Prostate gland (tissue), 2 donors: ENCODE data around the gene TBC1D2.
"Not testable (repeated sequence)": the region's sequence is repeated elsewhere in the genome, so short reads cannot be mapped to it uniquely, and the experiment has no call there.

Experiments
- POLR2A ChIP-seq: fragments of 450-650 bp; IDR thresholded peaks from one replicate; pipeline ENCODE4 v1.6.1; 2016; ENCODE audit warnings: antibody characterized with exemption, mild to moderate bottlenecking
- POLR2AphosphoS5 ChIP-seq: sonication (generic); formaldehyde crosslinking; IDR thresholded peaks from one replicate; pipeline ENCODE4 v1.6.1; 2017; ENCODE audit warnings: antibody characterized with exemption
- TF ChIP-seq, protein P1 (sequence below), 4 experiments: fragments of 200-600 bp in 2 of 4; fragments of 450-650 bp in 2 of 4; sonication (generic) in 2 of 4; IDR thresholded peaks; 1 replicate in 3 of 4; 2 replicates in 1 of 4; pipeline ENCODE4 v1.5.1; 2016 to 2019; ENCODE audit warnings: antibody characterized with exemption in 4 of 4, mild to moderate bottlenecking in 2 of 4, moderate library complexity in 2 of 4

DNA sequence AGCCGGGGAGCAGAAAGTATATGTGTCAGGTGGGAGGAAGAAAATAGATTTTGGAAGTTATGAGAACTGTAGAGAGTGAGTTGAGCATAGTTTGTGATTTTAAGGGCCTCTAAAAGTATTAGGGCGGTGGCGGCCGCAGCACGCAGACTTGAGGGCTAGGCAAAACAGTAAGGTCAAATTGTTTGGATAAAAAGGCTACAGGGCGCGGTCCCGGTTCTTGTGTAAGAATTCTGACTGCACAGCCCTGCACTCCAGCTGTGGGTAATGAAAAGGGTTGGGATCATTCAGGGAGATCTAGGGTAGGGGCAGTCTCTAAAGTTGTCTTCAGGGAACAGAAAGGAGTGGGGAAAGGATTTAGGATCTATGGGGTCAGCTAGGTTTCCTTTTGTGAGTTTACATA lies 12.1 kb upstream of the TBC1D2 start:
- TF ChIP-seq, protein P1, sequence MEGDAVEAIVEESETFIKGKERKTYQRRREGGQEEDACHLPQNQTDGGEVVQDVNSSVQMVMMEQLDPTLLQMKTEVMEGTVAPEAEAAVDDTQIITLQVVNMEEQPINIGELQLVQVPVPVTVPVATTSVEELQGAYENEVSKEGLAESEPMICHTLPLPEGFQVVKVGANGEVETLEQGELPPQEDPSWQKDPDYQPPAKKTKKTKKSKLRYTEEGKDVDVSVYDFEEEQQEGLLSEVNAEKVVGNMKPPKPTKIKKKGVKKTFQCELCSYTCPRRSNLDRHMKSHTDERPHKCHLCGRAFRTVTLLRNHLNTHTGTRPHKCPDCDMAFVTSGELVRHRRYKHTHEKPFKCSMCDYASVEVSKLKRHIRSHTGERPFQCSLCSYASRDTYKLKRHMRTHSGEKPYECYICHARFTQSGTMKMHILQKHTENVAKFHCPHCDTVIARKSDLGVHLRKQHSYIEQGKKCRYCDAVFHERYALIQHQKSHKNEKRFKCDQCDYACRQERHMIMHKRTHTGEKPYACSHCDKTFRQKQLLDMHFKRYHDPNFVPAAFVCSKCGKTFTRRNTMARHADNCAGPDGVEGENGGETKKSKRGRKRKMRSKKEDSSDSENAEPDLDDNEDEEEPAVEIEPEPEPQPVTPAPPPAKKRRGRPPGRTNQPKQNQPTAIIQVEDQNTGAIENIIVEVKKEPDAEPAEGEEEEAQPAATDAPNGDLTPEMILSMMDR (IDR thresholded peaks at IDR 0.05): not testable (repeated sequence)
- TF ChIP-seq POLR2AphosphoS5, POLR2A: not testable (repeated sequence)
